ENCODE data around the gene DYRK1A. TPM values are rescaled to one million over a fixed set of nuclear protein-coding genes. Genes with fewer than 3 reads are reported as not detected.

The DYRK1A gene
- total RNA-seq, 6 experiments from 2014 or later = 35.8 to 47.3 (median 42.5) TPM

- TF ChIP-seq, protein P1, sequence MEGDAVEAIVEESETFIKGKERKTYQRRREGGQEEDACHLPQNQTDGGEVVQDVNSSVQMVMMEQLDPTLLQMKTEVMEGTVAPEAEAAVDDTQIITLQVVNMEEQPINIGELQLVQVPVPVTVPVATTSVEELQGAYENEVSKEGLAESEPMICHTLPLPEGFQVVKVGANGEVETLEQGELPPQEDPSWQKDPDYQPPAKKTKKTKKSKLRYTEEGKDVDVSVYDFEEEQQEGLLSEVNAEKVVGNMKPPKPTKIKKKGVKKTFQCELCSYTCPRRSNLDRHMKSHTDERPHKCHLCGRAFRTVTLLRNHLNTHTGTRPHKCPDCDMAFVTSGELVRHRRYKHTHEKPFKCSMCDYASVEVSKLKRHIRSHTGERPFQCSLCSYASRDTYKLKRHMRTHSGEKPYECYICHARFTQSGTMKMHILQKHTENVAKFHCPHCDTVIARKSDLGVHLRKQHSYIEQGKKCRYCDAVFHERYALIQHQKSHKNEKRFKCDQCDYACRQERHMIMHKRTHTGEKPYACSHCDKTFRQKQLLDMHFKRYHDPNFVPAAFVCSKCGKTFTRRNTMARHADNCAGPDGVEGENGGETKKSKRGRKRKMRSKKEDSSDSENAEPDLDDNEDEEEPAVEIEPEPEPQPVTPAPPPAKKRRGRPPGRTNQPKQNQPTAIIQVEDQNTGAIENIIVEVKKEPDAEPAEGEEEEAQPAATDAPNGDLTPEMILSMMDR (IDR thresholded peaks at IDR 0.05) = no peak
- Mint-ChIP-seq H3K27me3 (ENCODE audit: insufficient read depth) (peaks cover 2% of the 10 kb centered on the region; the same call in 1 of the 2 replicates), H3K27ac (no peak overlapping the region), H3K4me1 (ENCODE audit: low read depth) (peaks cover 16% of the 10 kb centered on the region), H3K9me3 (no peaks in the 10 kb centered on the region), H3K36me3 (ENCODE audit: low read depth) (peaks cover 21% of the 10 kb centered on the region), H3K4me3 (no peak overlapping the region)
- no peak for DNase-seq
These were observed 118.2 kb downstream of the DYRK1A start for GRCh38 chr21:37484535-37485474.

- peaks cover 20% of the 10 kb centered on the region; the same call in 1 of the 2 replicates for H3K36me3 Mint-ChIP-seq (ENCODE audit: low read depth)
These were observed 123.0 kb downstream of the DYRK1A start for GRCh38 chr21:37489553-37489952.

GRCh38 chr21:37490084-37490483 is 123.5 kb downstream of the DYRK1A start:
- no peak overlapping the region for H3K4me3 Mint-ChIP-seq
- peaks cover 21% of the 10 kb centered on the region; the same call in 1 of the 2 replicates for H3K36me3 Mint-ChIP-seq (ENCODE audit: low read depth)
- no peaks in the 10 kb centered on the region for H3K9me3 Mint-ChIP-seq
- TF ChIP-seq, protein P1 (IDR thresholded peaks at IDR 0.05) = no peak
- H3K4me1 Mint-ChIP-seq (ENCODE audit: low read depth) = peaks cover 10% of the 10 kb centered on the region
- H3K27ac Mint-ChIP-seq = no peak overlapping the region
- no peak for DNase-seq
- H3K27me3 Mint-ChIP-seq (ENCODE audit: insufficient read depth) = peaks cover 2% of the 10 kb centered on the region; the same call in 1 of the 2 replicates

More at GRCh38 chr21:37489553-37489952, 123.0 kb downstream of the DYRK1A start:
- Mint-ChIP-seq H3K4me1 (ENCODE audit: low read depth) (peaks cover 14% of the 10 kb centered on the region), H3K4me3 (no peak overlapping the region), H3K27me3 (ENCODE audit: insufficient read depth) (peaks cover 2% of the 10 kb centered on the region; the same call in 1 of the 2 replicates), H3K9me3 (no peaks in the 10 kb centered on the region), H3K27ac (no peak overlapping the region)
- TF ChIP-seq, protein P1 (IDR thresholded peaks at IDR 0.05) = no peak
- DNase-seq = no peak

DNA sequence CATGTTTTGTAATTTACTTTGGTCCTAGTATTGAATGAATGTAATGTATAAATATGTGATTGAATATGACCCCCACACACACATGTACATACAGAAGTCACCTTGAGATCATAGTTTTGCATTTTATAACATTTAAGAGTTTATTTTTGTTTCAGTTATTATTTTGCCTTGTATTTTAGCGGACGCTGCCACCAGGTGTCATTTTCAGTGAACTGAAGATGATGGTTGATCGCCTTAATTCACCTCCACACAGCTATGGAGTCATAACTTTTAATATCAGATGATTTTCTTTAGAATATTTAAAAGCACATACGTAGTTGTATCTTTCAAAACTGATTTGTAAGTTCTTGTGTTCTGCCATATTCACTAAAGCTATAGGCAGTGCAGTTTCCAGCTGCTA is 130.4 kb downstream of the DYRK1A start:
- Mint-ChIP-seq H3K4me1 (ENCODE audit: low read depth) (no peaks in the 10 kb centered on the region), H3K27ac (no peak overlapping the region), H3K4me3 (no peak overlapping the region), H3K36me3 (ENCODE audit: low read depth) (peaks cover 34% of the 10 kb centered on the region), H3K9me3 (no peaks in the 10 kb centered on the region), H3K27me3 (ENCODE audit: insufficient read depth) (no peaks in the 10 kb centered on the region)
- TF ChIP-seq, protein P1 (IDR thresholded peaks at IDR 0.05) = peak; percentile 64
- DNase-seq = no peak

DNA sequence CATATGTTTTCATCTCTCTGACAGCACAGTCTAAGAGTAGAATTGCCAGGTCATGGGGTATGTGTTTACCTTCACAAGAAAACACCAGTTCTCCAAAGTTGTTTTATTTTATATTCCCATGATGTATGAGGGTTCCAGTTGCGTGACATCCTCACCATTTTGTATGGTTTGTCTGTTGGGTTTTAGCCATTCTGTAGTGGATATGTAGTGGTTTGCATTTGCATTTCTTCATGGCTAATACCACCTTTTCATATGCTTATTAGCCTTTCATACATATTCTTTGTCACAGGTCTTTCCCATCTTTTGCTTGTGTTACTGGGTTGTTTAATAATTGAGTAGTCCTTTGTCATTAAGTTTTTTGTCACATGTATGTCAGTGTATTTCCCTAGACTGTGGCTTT is 132.1 kb downstream of the DYRK1A start:
- H3K27ac Mint-ChIP-seq = peak overlapping the region; percentile 8; the same call in 1 of the 2 replicates
- peaks cover 16% of the 10 kb centered on the region for H3K4me1 Mint-ChIP-seq (ENCODE audit: low read depth)

More for the DNA sequence above, 132.1 kb downstream of the DYRK1A start:
- no peak for DNase-seq
- Mint-ChIP-seq H3K36me3 (ENCODE audit: low read depth) (peaks cover 41% of the 10 kb centered on the region), H3K9me3 (peaks cover 7% of the 10 kb centered on the region), H3K4me3 (no peak overlapping the region), H3K27me3 (ENCODE audit: insufficient read depth) (no peaks in the 10 kb centered on the region)
- TF ChIP-seq, protein P1 (IDR thresholded peaks at IDR 0.05) = no peak

Measured in HFFc6 (cell line).